Astrocyte (in vitro differentiated cells and primary cell): ENCODE results near the gene SLC22A31. TPM values are rescaled to one million over a fixed set of nuclear protein-coding genes. Genes with fewer than 3 reads are reported as not detected.
A peak's percentile ranks its signal among the peaks of the same experiment; 100 is the strongest.

ENCODE experiments used
- DNase-seq: peaks from one replicate; pipeline ENCODE4 v3.0.0-alpha.2; 2010; ENCODE audit warnings: low read depth
- FAIRE-seq: peaks from 2 replicates; lab custom pipeline; 2011; peaks lifted over from hg19 to GRCh38; lab: Jason Lieb, UNC
- H2AFZ ChIP-seq: 2 replicates; pipeline ENCODE4 v1.6.0; 2012; ENCODE audit warnings: low read depth, low read length, inconsistent platforms
- H3K27ac ChIP-seq: 2 replicates; pipeline ENCODE4 v1.5.1; 2011; ENCODE audit warnings: low read depth, low read length, inconsistent platforms
- H3K27me3 ChIP-seq: 2 replicates; pipeline ENCODE4 v1.6.0; 2011; ENCODE audit warnings: low read length, inconsistent platforms; ENCODE audit not compliant: insufficient read depth
- H3K36me3 ChIP-seq: 2 replicates; pipeline ENCODE4 v1.5.1; 2011; ENCODE audit warnings: low read length, inconsistent platforms; ENCODE audit not compliant: insufficient read depth
- H3K4me1 ChIP-seq: 2 replicates; pipeline ENCODE4 v1.5.1; 2011; ENCODE audit warnings: low read length, inconsistent platforms; ENCODE audit not compliant: insufficient read depth
- H3K4me2 ChIP-seq: 2 replicates; pipeline ENCODE4 v1.6.0; 2012; ENCODE audit warnings: low read length, inconsistent platforms
- H3K4me3 ChIP-seq: 2 replicates; pipeline ENCODE4 v1.5.1; 2011; ENCODE audit warnings: low read depth, mild to moderate bottlenecking, low read length, inconsistent platforms; ENCODE audit not compliant: insufficient read depth
- H3K79me2 ChIP-seq: 2 replicates; pipeline ENCODE4 v1.6.0; 2012; ENCODE audit warnings: mild to moderate bottlenecking, low read length, inconsistent platforms; ENCODE audit not compliant: insufficient read depth
- H3K9ac ChIP-seq: 2 replicates; pipeline ENCODE4 v1.6.0; 2012; ENCODE audit warnings: mild to moderate bottlenecking, low read length, inconsistent platforms
- H3K9me3 ChIP-seq: 2 replicates; pipeline ENCODE4 v1.5.1; 2012; ENCODE audit warnings: low read depth, mild to moderate bottlenecking, low read length, inconsistent platforms; ENCODE audit not compliant: insufficient read depth
- H4K20me1 ChIP-seq: 2 replicates; pipeline ENCODE4 v1.6.0; 2012; ENCODE audit warnings: low read length, inconsistent platforms; ENCODE audit not compliant: insufficient read depth
- H3K27ac Mint-ChIP-seq: one replicate; pipeline ENCODE4 v1.8.0; 2021; ENCODE audit warnings: mild to moderate bottlenecking, mixed read lengths; ENCODE audit not compliant: unreplicated experiment
- H3K27me3 Mint-ChIP-seq: one replicate; pipeline ENCODE4 v1.8.0; 2021; ENCODE audit warnings: low read depth, mixed read lengths; ENCODE audit not compliant: unreplicated experiment
- H3K36me3 Mint-ChIP-seq: one replicate; pipeline ENCODE4 v1.8.0; 2021; ENCODE audit warnings: low read depth, mixed read lengths; ENCODE audit not compliant: unreplicated experiment
- H3K4me1 Mint-ChIP-seq: one replicate; pipeline ENCODE4 v1.8.0; 2021; ENCODE audit warnings: low read depth, mixed read lengths; ENCODE audit not compliant: unreplicated experiment
- H3K4me3 Mint-ChIP-seq: one replicate; pipeline ENCODE4 v1.8.0; 2021; ENCODE audit warnings: mild to moderate bottlenecking, moderate library complexity, mixed read lengths; ENCODE audit not compliant: unreplicated experiment
- H3K9me3 Mint-ChIP-seq: one replicate; pipeline ENCODE4 v1.8.0; 2021; ENCODE audit warnings: mild to moderate bottlenecking, mixed read lengths; ENCODE audit not compliant: unreplicated experiment
- EZH2 ChIP-seq: IDR thresholded peaks from 2 replicates; pipeline ENCODE4 v1.6.1; 2012; ENCODE audit warnings: mild to moderate bottlenecking, low read length, inconsistent platforms; ENCODE audit not compliant: insufficient read depth
- total RNA-seq: library from RNA; stranded (reverse); gene quantifications from 2 replicates; pipeline ENCODE4 v1.2.1, GENCODE V29; 2021
- TF ChIP-seq, protein P1 (sequence below): IDR thresholded peaks from 2 replicates; pipeline ENCODE4 v1.5.1; 2011; ENCODE audit warnings: low read depth, mild to moderate bottlenecking, inconsistent platforms, low read length, moderate library complexity; ENCODE audit not compliant: insufficient read depth

SLC22A31 gene
- total RNA-seq, 1 donor from 2014 or later, result 1.3 TPM

DNA sequence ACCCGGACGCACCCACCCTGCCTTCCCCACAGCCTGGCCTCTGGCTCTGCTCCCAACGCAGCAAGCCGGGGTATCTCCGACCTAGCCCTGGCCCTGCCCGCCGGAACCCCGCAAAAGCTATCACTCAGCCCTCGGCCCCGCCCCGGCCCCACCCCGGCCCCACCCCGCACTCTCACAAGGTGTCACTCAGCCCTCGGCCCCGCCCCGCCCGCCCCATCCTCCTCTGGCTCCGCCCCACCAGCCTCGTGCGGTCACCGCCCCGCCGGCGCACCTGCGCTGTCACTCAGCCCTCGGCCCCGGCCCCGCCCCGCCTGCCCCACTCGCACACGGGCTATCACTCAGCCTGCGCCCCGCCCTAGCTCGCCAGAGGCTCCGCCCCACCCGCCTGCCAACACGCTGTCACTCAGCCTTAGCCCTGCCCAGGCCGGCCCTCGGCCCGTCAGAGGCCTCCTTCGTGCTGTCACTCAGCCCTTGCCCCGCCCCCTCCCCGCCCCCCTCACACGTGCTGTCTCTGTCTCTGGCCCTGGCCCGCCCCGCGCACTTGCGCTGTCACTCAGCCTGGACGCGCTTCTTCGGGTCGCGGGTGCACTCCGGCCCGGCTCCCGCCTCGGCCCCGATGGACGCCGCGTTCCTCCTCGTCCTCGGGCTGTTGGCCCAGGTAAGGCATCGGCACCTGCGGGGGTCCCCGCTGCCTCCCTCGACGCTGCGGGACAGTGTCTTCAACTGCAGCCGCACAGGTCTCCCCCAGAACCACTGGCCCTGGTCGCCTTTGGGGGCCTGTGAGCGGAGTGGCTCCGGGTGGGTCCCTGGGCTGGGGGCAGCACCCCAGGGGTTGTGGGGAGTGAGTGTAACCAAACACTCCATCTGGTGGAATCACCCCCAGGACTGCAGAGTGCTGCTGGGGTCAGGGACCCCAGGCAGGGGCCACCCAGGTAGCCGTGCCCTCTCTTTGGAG, 28.8 kb downstream of the SLC22A31 start, which contains the start of gene CDH15:
Gene CDH15 (plus strand): TSS at position 533 of the 955 bp plus-strand sequence. CDS start 84 bp downstream, at position 617.
- H3K36me3 ChIP-seq, result no peaks in the 10 kb centered on the region
- no peak within 1 kb of the TSS for H3K4me3 ChIP-seq
- H2AFZ ChIP-seq, result peak within 1 kb of the TSS; percentile 56
- H3K9me3 ChIP-seq, result no peaks in the 10 kb centered on the region
- no peak within 1 kb of the TSS for H3K27ac ChIP-seq
- no peaks in the 10 kb centered on the region for H3K36me3 Mint-ChIP-seq
- H3K27me3 ChIP-seq, result no peaks in the 10 kb centered on the region
- peak; percentile 52 for DNase-seq
- peaks cover 2% of the 10 kb centered on the region for H3K4me1 Mint-ChIP-seq
- no peaks in the 10 kb centered on the region for H3K9me3 Mint-ChIP-seq
- FAIRE-seq, result no peak
- H3K9ac ChIP-seq, result no peak within 1 kb of the TSS
- no peak within 1 kb of the TSS for H3K27ac Mint-ChIP-seq
- TF ChIP-seq, protein P1, sequence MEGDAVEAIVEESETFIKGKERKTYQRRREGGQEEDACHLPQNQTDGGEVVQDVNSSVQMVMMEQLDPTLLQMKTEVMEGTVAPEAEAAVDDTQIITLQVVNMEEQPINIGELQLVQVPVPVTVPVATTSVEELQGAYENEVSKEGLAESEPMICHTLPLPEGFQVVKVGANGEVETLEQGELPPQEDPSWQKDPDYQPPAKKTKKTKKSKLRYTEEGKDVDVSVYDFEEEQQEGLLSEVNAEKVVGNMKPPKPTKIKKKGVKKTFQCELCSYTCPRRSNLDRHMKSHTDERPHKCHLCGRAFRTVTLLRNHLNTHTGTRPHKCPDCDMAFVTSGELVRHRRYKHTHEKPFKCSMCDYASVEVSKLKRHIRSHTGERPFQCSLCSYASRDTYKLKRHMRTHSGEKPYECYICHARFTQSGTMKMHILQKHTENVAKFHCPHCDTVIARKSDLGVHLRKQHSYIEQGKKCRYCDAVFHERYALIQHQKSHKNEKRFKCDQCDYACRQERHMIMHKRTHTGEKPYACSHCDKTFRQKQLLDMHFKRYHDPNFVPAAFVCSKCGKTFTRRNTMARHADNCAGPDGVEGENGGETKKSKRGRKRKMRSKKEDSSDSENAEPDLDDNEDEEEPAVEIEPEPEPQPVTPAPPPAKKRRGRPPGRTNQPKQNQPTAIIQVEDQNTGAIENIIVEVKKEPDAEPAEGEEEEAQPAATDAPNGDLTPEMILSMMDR, result no peak
- peak; percentile 16 for TF ChIP-seq EZH2
- no peaks in the 10 kb centered on the region for H4K20me1 ChIP-seq
- peaks cover 16% of the 10 kb centered on the region for H3K27me3 Mint-ChIP-seq
- H3K4me2 ChIP-seq, result peak within 1 kb of the TSS; percentile 67
- peak within 1 kb of the TSS; percentile 58 for H3K4me3 Mint-ChIP-seq
- H3K79me2 ChIP-seq, result no peaks in the 10 kb centered on the region
- peaks cover 6% of the 10 kb centered on the region for H3K4me1 ChIP-seq

DNA sequence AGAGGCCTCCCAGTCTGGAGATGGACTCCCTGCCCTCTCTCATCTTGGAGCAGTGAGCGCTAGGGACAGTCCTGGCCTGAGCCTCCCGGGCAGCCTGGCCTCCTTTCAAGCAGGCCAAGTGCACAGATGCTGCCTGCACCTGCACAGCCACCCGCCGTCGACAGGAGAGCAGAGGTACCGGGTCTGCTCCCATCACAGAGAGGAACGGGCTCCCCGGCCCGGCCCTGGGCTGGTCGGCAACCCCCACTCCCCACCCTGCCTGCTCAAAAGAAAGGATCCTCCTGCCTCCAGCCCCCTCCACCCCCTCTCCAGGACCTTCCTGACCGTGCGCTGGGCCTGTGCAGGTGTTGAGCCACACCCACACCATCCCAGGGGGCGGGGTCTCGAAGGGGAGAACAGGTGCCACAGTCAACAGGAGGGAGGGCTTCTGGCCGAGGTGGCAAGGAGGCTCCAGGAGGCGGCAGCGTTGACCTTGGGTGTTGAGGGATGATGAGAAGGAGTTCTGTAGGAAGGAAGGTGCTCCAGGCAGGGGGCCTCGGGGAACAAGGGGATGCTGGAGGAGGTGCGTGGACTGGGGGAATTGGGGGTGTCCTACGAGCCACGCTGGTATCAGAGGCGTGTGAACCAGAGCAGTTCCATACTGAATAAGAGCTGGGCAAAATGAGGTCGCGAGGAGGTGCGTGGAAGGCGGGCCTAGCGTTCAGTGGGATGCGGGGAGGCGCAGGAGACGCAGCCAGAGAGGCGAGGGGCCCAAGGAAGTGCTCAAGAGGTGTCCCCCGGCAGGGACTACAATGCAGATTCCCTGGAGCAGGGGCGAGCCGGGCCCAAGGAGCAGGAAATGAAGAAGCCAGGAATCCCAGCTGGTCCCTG, 29.8 kb downstream of the SLC22A31 start:
- no peak for FAIRE-seq
- peak overlapping the region; percentile 54 for H3K4me2 ChIP-seq
- no peaks in the 10 kb centered on the region for H3K36me3 ChIP-seq
- DNase-seq, result no peak
- H3K9me3 Mint-ChIP-seq, result no peaks in the 10 kb centered on the region
- H4K20me1 ChIP-seq, result no peaks in the 10 kb centered on the region
- no peak overlapping the region for H3K27ac ChIP-seq
- no peak overlapping the region for H3K9ac ChIP-seq
- no peak overlapping the region for H3K4me3 ChIP-seq
- H3K4me1 ChIP-seq, result peaks cover 6% of the 10 kb centered on the region
- no peaks in the 10 kb centered on the region for H3K27me3 ChIP-seq
- peaks cover 16% of the 10 kb centered on the region for H3K27me3 Mint-ChIP-seq
- TF ChIP-seq, protein P1, result no peak
- no peak for TF ChIP-seq EZH2
- no peaks in the 10 kb centered on the region for H3K36me3 Mint-ChIP-seq
- no peaks in the 10 kb centered on the region for H3K79me2 ChIP-seq
- H2AFZ ChIP-seq, result peak overlapping the region; percentile 56
- H3K9me3 ChIP-seq, result no peaks in the 10 kb centered on the region
- H3K4me3 Mint-ChIP-seq, result peak overlapping the region; percentile 58
- no peak overlapping the region for H3K27ac Mint-ChIP-seq
- peaks cover 3% of the 10 kb centered on the region for H3K4me1 Mint-ChIP-seq
